Neural progenitor cell (in vitro differentiated cells): ENCODE measurements around the gene PEX6. TPM values are rescaled to one million over a fixed set of nuclear protein-coding genes. Genes with fewer than 3 reads are reported as not detected.

Experiments used
- DNase-seq: peaks from one replicate; pipeline ENCODE4 v3.0.0-alpha.2; 2016; ENCODE audit warnings: low spot score
- H2AFZ ChIP-seq: fragments of 200-600 bp; sonication (generic); replicated peaks from 2 replicates; pipeline ENCODE4 v1.6.1; 2016; ENCODE audit warnings: antibody characterized with exemption
- H3F3A ChIP-seq: fragments of 200-600 bp; sonication (generic); 2 replicates; pipeline ENCODE4 v1.6.1; 2016; ENCODE audit warnings: antibody characterized with exemption, low read depth
- H3K27ac ChIP-seq: fragments of 200-600 bp; sonication (generic); 2 replicates; pipeline ENCODE4 v1.5.1; 2016; ENCODE audit warnings: mild to moderate bottlenecking
- H3K27me3 ChIP-seq: fragments of 200-600 bp; sonication (generic); 2 replicates; pipeline ENCODE4 v1.6.1; 2016; ENCODE audit warnings: mild to moderate bottlenecking, moderate library complexity
- H3K36me3 ChIP-seq: fragments of 200-600 bp; sonication (generic); 2 replicates; pipeline ENCODE4 v1.5.1; 2016
- H3K4me1 ChIP-seq: fragments of 200-600 bp; sonication (generic); 2 replicates; pipeline ENCODE4 v1.6.1; 2016; ENCODE audit warnings: mixed run types
- H3K4me2 ChIP-seq: fragments of 200-600 bp; sonication (generic); 2 replicates; pipeline ENCODE4 v1.6.1; 2016
- H3K4me3 ChIP-seq: fragments of 200-600 bp; sonication (generic); 2 replicates; pipeline ENCODE4 v1.5.1; 2016
- H3K79me2 ChIP-seq: fragments of 200-600 bp; sonication (generic); 2 replicates; pipeline ENCODE4 v1.6.1; 2016; ENCODE audit warnings: low read depth
- H3K9ac ChIP-seq: fragments of 200-600 bp; sonication (generic); 2 replicates; pipeline ENCODE4 v1.6.1; 2016
- H3K9me3 ChIP-seq: fragments of 200-600 bp; sonication (generic); 2 replicates; pipeline ENCODE4 v1.5.1; 2016; ENCODE audit warnings: low read depth
- H4K20me1 ChIP-seq: fragments of 200-600 bp; sonication (generic); 2 replicates; pipeline ENCODE4 v1.6.1; 2016; ENCODE audit warnings: low read depth
- H3K27ac Mint-ChIP-seq: 3 replicates; pipeline ENCODE4 v1.8.0; 2021; ENCODE audit warnings: mixed read lengths
- H3K27me3 Mint-ChIP-seq: 2 replicates; pipeline ENCODE4 v1.8.0; 2022; ENCODE audit warnings: low read depth, mild to moderate bottlenecking, inconsistent platforms, moderate library complexity, mixed read lengths; ENCODE audit not compliant: insufficient read depth
- H3K36me3 Mint-ChIP-seq: 3 replicates; pipeline ENCODE4 v1.8.0; 2021; ENCODE audit warnings: mixed read lengths
- H3K4me1 Mint-ChIP-seq: 3 replicates; pipeline ENCODE4 v1.8.0; 2021; ENCODE audit warnings: mixed read lengths
- H3K4me3 Mint-ChIP-seq: 3 replicates; pipeline ENCODE4 v1.8.0; 2021; ENCODE audit warnings: mild to moderate bottlenecking, moderate library complexity, mixed read lengths
- H3K9me3 Mint-ChIP-seq: 3 replicates; pipeline ENCODE4 v1.8.0; 2020; ENCODE audit warnings: mixed read lengths
- EZH2 ChIP-seq: fragments of 200-600 bp; sonication (generic); IDR thresholded peaks from 2 replicates; pipeline ENCODE4 v1.6.1; 2017; ENCODE audit warnings: antibody characterized with exemption, mild to moderate bottlenecking, moderate library complexity
- EZH2phosphoT487 ChIP-seq: fragments of 200-600 bp; sonication (generic); IDR thresholded peaks from 2 replicates; pipeline ENCODE4 v1.6.1; 2017; ENCODE audit warnings: antibody characterized with exemption
- total RNA-seq: library from RNA; depleted of rRNA; stranded (reverse); fragments of >200 nt; gene quantifications from 2 replicates; pipeline ENCODE4 v1.2.3, GENCODE V29; 2015; ENCODE audit warnings: low replicate concordance
- TF ChIP-seq, protein P1 (sequence below): fragments of 200-600 bp; sonication (generic); IDR thresholded peaks from 2 replicates; pipeline ENCODE4 v1.5.1; 2017; ENCODE audit warnings: antibody characterized with exemption, mild to moderate bottlenecking

Gene PEX6
- total RNA-seq, 1 donor from 2014 or later = 11.3 TPM

DNA sequence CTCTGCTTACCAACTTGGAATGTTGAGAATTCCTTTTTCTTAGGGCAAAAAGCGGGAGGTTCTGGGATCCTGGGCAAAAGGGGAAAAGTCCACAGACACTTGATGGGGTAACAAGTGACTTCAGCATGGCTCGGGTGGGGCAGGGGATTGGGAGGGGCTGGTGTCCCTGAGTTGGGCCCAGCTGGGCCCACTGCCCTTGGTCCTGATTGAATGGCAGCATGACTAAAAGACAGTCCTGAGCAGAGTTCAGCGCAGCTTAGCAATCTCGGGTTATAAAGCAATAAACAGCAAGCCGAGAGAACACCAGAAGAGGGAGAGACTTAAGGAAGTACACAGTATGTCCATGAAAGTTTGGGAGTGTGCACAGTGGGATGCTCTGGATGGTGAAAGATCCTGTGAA, 10.9 kb upstream of the PEX6 start:
- peaks cover 42% of the 10 kb centered on the region for H4K20me1 ChIP-seq
- no peak overlapping the region for H3K9ac ChIP-seq
- H3K4me1 Mint-ChIP-seq = peaks cover 31% of the 10 kb centered on the region
- TF ChIP-seq EZH2phosphoT487 = no peak
- TF ChIP-seq, protein P1, sequence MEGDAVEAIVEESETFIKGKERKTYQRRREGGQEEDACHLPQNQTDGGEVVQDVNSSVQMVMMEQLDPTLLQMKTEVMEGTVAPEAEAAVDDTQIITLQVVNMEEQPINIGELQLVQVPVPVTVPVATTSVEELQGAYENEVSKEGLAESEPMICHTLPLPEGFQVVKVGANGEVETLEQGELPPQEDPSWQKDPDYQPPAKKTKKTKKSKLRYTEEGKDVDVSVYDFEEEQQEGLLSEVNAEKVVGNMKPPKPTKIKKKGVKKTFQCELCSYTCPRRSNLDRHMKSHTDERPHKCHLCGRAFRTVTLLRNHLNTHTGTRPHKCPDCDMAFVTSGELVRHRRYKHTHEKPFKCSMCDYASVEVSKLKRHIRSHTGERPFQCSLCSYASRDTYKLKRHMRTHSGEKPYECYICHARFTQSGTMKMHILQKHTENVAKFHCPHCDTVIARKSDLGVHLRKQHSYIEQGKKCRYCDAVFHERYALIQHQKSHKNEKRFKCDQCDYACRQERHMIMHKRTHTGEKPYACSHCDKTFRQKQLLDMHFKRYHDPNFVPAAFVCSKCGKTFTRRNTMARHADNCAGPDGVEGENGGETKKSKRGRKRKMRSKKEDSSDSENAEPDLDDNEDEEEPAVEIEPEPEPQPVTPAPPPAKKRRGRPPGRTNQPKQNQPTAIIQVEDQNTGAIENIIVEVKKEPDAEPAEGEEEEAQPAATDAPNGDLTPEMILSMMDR = no peak
- TF ChIP-seq EZH2 = no peak
- no peak overlapping the region for H3K27ac ChIP-seq
- no peak overlapping the region for H2AFZ ChIP-seq
- H3K9me3 ChIP-seq = no peaks in the 10 kb centered on the region
- H3K4me3 Mint-ChIP-seq = no peak overlapping the region
- no peaks in the 10 kb centered on the region for H3K9me3 Mint-ChIP-seq
- H3K4me1 ChIP-seq = peaks cover 11% of the 10 kb centered on the region
- H3K79me2 ChIP-seq = peaks cover 27% of the 10 kb centered on the region
- no peaks in the 10 kb centered on the region for H3K36me3 ChIP-seq
- peaks cover 16% of the 10 kb centered on the region for H3K36me3 Mint-ChIP-seq
- no peak overlapping the region for H3K4me3 ChIP-seq
- H3K27me3 Mint-ChIP-seq = no peaks in the 10 kb centered on the region
- H3K27me3 ChIP-seq = no peaks in the 10 kb centered on the region
- H3F3A ChIP-seq = no peaks in the 10 kb centered on the region
- no peak overlapping the region for H3K27ac Mint-ChIP-seq
- no peak overlapping the region for H3K4me2 ChIP-seq
- no peak for DNase-seq

DNA sequence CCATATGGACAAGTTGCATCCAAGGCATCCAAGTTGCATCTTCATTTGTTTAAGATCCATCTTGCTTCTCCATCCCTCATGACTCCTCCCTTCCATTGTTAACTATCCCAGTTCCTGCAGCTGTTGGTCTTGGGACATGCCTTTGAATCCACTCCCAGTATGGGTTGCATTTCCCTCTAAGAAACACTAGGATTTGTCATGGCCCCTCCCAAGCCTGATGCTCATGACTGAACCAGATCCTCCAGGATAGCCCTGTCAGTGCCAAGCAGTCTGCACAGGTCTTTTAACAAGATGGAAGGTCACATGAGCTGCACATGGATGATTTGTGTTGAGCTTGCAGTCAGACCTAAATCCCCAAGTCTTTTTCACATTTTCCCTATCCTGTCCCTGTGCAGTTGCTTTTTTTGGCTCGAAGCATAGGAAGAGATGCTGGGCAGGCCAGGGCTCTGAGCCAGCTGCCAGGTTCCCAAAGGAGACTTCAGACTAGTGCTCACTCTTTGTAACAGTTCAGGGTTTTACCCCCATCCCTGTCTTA, 9.6 kb upstream of the PEX6 start:
- H3F3A ChIP-seq = peaks cover 5% of the 10 kb centered on the region
- no peak overlapping the region for H3K9ac ChIP-seq
- H3K9me3 Mint-ChIP-seq = no peaks in the 10 kb centered on the region
- H3K4me3 ChIP-seq = no peak overlapping the region
- peaks cover 42% of the 10 kb centered on the region for H4K20me1 ChIP-seq
- no peaks in the 10 kb centered on the region for H3K36me3 ChIP-seq
- no peaks in the 10 kb centered on the region for H3K27me3 ChIP-seq
- no peak overlapping the region for H3K4me3 Mint-ChIP-seq
- DNase-seq = no peak
- H3K79me2 ChIP-seq = peaks cover 30% of the 10 kb centered on the region
- H3K27ac Mint-ChIP-seq = no peak overlapping the region
- H3K4me1 ChIP-seq = peaks cover 11% of the 10 kb centered on the region
- no peak overlapping the region for H2AFZ ChIP-seq
- no peak for TF ChIP-seq EZH2
- no peak for TF ChIP-seq EZH2phosphoT487
- TF ChIP-seq, protein P1 = no peak
- peaks cover 14% of the 10 kb centered on the region for H3K36me3 Mint-ChIP-seq
- H3K27me3 Mint-ChIP-seq = no peaks in the 10 kb centered on the region
- no peak overlapping the region for H3K4me2 ChIP-seq
- peaks cover 37% of the 10 kb centered on the region for H3K4me1 Mint-ChIP-seq
- no peaks in the 10 kb centered on the region for H3K9me3 ChIP-seq
- H3K27ac ChIP-seq = no peak overlapping the region

DNA sequence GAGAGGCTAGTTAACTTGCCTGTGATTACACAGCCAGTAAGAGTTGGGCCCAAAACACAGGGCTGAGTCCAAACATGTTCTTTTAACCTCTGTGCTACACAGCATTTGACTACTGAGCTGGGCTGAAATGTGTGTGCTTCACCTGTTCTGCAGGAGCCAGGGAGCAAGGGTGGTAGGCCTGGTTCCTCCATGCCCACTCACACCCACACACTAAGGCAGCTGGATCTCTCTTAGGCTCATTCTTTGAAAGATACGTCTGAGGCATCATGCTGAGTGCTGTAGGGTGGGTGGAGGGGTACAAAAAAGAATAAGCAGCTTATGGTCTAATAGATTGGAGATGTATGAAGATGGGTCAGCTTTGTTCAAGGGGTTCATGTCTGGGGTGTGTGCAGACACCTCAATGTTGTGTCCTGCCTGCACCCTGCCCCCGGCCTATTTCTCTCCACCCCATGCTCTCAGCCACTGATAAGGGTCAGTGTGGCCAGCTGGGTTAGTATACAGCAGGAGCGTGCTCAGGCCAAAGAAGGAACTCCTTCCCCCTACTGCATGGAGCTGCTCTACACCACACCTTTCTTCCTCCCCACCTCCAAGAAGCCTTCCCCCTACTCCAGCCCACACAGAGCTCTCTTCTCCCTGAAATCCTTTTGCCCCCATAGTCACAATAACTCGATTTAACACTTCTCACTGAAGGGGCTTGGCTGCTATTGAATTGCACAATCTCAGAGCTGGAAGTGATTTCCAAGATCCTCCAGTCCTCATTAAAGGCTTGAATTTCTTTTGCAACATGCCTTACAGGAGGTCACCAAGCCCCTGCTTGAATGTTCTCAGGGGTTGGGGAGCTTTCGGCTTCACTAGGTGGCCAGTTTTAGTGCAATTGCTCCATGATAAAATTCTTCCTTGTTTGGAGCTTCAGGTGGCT, 8.8 kb upstream of the PEX6 start:
- H3K4me3 ChIP-seq = no peak overlapping the region
- peak overlapping the region; percentile 51 for H3K9ac ChIP-seq
- H4K20me1 ChIP-seq = peaks cover 42% of the 10 kb centered on the region
- Mint-ChIP-seq H3K4me1 (peaks cover 38% of the 10 kb centered on the region), H3K27me3 (no peaks in the 10 kb centered on the region), H3K9me3 (no peaks in the 10 kb centered on the region), H3K36me3 (peaks cover 12% of the 10 kb centered on the region), H3K4me3 (no peak overlapping the region), H3K27ac (no peak overlapping the region)
- no peak overlapping the region for H3K4me2 ChIP-seq
- peaks cover 11% of the 10 kb centered on the region for H3K4me1 ChIP-seq
- peaks cover 9% of the 10 kb centered on the region for H3F3A ChIP-seq
- no peaks in the 10 kb centered on the region for H3K9me3 ChIP-seq
- H3K36me3 ChIP-seq = no peaks in the 10 kb centered on the region
- peaks cover 30% of the 10 kb centered on the region for H3K79me2 ChIP-seq
- no peak for DNase-seq
- H2AFZ ChIP-seq = no peak overlapping the region
- H3K27ac ChIP-seq = no peak overlapping the region
- H3K27me3 ChIP-seq = no peaks in the 10 kb centered on the region
- TF ChIP-seq, protein P1 = no peak
- TF ChIP-seq EZH2 (no peak), EZH2phosphoT487 (no peak)
